ENCODE measurements around the gene FHAD1. TPM values are rescaled to one million over a fixed set of nuclear protein-coding genes. Genes with fewer than 3 reads are reported as not detected.

FHAD1 gene
- total and polyA plus RNA-seq, 10 of the 15 experiments (the other 5 are each of a cell fraction or from before 2014, with no cell fraction given) = 0.09 to 1.0 (median 0.32) TPM; not detected in 2

GRCh38 chr1:15303935-15304334 is 56.9 kb downstream of the FHAD1 start:
- CTCF ChIA-PET = interaction anchor here (0.7 to 7.4 kb wide), 20 partner anchors 13 to 731 kb away, joined by 3 to 105 read pairs (median 4); no protein-coding TSS in a partner anchor
- H3K9ac ChIP-seq (ENCODE audit: control insufficient read depth, insufficient read depth, low read length) = no peak overlapping the region
- POLR2A ChIA-PET = interaction anchor here (0.6 kb wide), 1 partner anchor 614 kb away, joined by 3 read pairs; no protein-coding TSS in a partner anchor
- H3K36me3 ChIP-seq (ENCODE audit: control insufficient read depth in 2 of 2, insufficient read depth in 2 of 2, low read length in 1 of 2) = no peaks in the 10 kb centered on the region
- no peak overlapping the region for H3K4me2 ChIP-seq (ENCODE audit: control insufficient read depth, insufficient read depth)
- no peak overlapping the region for H2AFZ ChIP-seq (ENCODE audit: control insufficient read depth, low read depth, low read length)
- FAIRE-seq = no peak
- H4K20me1 ChIP-seq (ENCODE audit: control insufficient read depth, insufficient read depth) = no peaks in the 10 kb centered on the region; the same call in 1 of the 2 replicates
- H3K79me2 ChIP-seq (ENCODE audit: control insufficient read depth, insufficient read depth, low read length) = no peaks in the 10 kb centered on the region
- no peaks in the 10 kb centered on the region; a peak in 1 of 4 replicates for H3K27me3 ChIP-seq (replicated peaks in 1 of 2; ENCODE audit: control insufficient read depth in 2 of 2, insufficient read depth in 2 of 2, low read length in 1 of 2)
- RAD21 ChIA-PET (ENCODE audit: unreplicated experiment) = interaction anchor here (0.8 to 2.9 kb wide), 5 partner anchors 13 to 175 kb away, joined by 3 to 33 read pairs (median 3); no protein-coding TSS in a partner anchor
- H3K27ac ChIP-seq (ENCODE audit: control insufficient read depth, insufficient read depth) = no peak overlapping the region
- no peaks in the 10 kb centered on the region for H3K9me3 ChIP-seq (replicated peaks; ENCODE audit: control insufficient read depth, insufficient read depth, low read length)
- no peak for DNase-seq (ENCODE audit: low read depth, low spot score)
- SMC1A ChIA-PET (ENCODE audit: uncharacterized antibody, unreplicated experiment) = interaction anchor here (0.6 to 4.0 kb wide), 12 partner anchors 16 to 206 kb away, joined by 3 to 37 read pairs (median 4); no protein-coding TSS in a partner anchor
- H3K4me3 ChIP-seq = no peak overlapping the region
- in situ Hi-C loops (cut with MboI) = loop anchor here (10.0 kb wide), 1 partner anchor 179 kb away; no protein-coding TSS in a partner anchor
- intact Hi-C loops (cut with micrococcal nuclease; ENCODE audit: unreplicated experiment) = loop anchor here (1.0 kb wide), 1 partner anchor 176 kb away; no protein-coding TSS in a partner anchor
- no TSS peak for BruUV-seq (replicated peaks)
- no peaks in the 10 kb centered on the region for H3K4me1 ChIP-seq (ENCODE audit: control insufficient read depth, insufficient read depth, low read length)
- ATAC-seq = no peak
- TF ChIP-seq ZNF622 (IDR thresholded peaks at IDR 0.05) (no peak), IRF3 (IDR thresholded peaks at IDR 0.05) (no peak), SRF (IDR thresholded peaks at IDR 0.05; ENCODE audit: low read depth in 2 of 2, low read length in 2 of 2) (no peak), HCFC1 (IDR thresholded peaks at IDR 0.05; ENCODE audit: low read length) (no peak), MYB (IDR thresholded peaks at IDR 0.05; ENCODE audit: borderline replicate concordance, low read depth, low read length) (no peak), ZZZ3 (IDR thresholded peaks at IDR 0.05; ENCODE audit: control insufficient read depth, insufficient read length, low read depth) (no peak), MEF2A (IDR thresholded peaks at IDR 0.05; ENCODE audit: insufficient read depth, low read depth, low read length) (no peak), BRCA1 (IDR thresholded peaks at IDR 0.05; ENCODE audit: low read depth, low read length) (no peak), GATAD2B (conservative IDR thresholded peaks at IDR 0.05; ENCODE audit: low read depth) (no peak), MEF2B (IDR thresholded peaks at IDR 0.05; ENCODE audit: partially characterized antibody, poor library complexity, severe bottlenecking) (no peak)
- 62% methylated on average over 6 of the region's 6 CpGs for WGBS (ENCODE audit: insufficient coverage, insufficient replicate concordance, low lambda C conversion rate, missing lambda C conversion rate)
